NCI-H524 treated with DMSO at 0.1 percent for 48 hours (cell line): Measurements from ENCODE around the gene PICK1.
"Not testable (repeated sequence)": the region's sequence is repeated elsewhere in the genome, so short reads cannot be mapped to it uniquely, and the experiment has no call there.

Experiments used
- DNase-seq: peaks from one replicate; lab custom pipeline; 2025; lab: John Stamatoyannopoulos, UW

The PICK1 gene

GRCh38 chr22:38075105-38075825 is 18.1 kb downstream of the PICK1 start:
- no peak for DNase-seq

- DNase-seq = no peak
These were observed 18.8 kb downstream of the PICK1 start for GRCh38 chr22:38075961-38076360.

GRCh38 chr22:38077096-38077495 is 19.9 kb downstream of the PICK1 start:
- no peak for DNase-seq

- DNase-seq = no peak
These were observed 20.4 kb downstream of the PICK1 start for GRCh38 chr22:38077595-38077994.

GRCh38 chr22:38078046-38078840 is 21.0 kb downstream of the PICK1 start:
- DNase-seq = no peak

GRCh38 chr22:38079208-38079607 is 22.0 kb downstream of the PICK1 start:
- not testable (repeated sequence) for DNase-seq

- no peak for DNase-seq
These were observed 22.6 kb downstream of the PICK1 start for GRCh38 chr22:38079804-38080203.

GRCh38 chr22:38080474-38080849 is 23.3 kb downstream of the PICK1 start:
- DNase-seq = no peak

- no peak for DNase-seq
These were observed 23.8 kb downstream of the PICK1 start for GRCh38 chr22:38080850-38081635.

GRCh38 chr22:38081636-38081940 is 24.4 kb downstream of the PICK1 start:
- no peak for DNase-seq

- DNase-seq = no peak
These were observed 25.0 kb downstream of the PICK1 start for GRCh38 chr22:38081941-38082828.

GRCh38 chr22:38082986-38083710 is 25.9 kb downstream of the PICK1 start:
- no peak for DNase-seq

- no peak for DNase-seq
These were observed 26.9 kb downstream of the PICK1 start, which contains the start of gene SLC16A8 for GRCh38 chr22:38083931-38084631. Gene SLC16A8, minus strand, starts transcription at chr22:38084184. Its CDS starts 1,311 bp downstream, at chr22:38082873.

- no peak for DNase-seq
These were observed 27.9 kb downstream of the PICK1 start for GRCh38 chr22:38085056-38085455.

GRCh38 chr22:38085501-38085900 is 28.3 kb downstream of the PICK1 start:
- no peak for DNase-seq

GRCh38 chr22:38086001-38086845 is 29.0 kb downstream of the PICK1 start:
- DNase-seq = no peak

- DNase-seq = no peak
These were observed 29.7 kb downstream of the PICK1 start for GRCh38 chr22:38086942-38087341.

- DNase-seq = no peak
These were observed 30.7 kb downstream of the PICK1 start for GRCh38 chr22:38087855-38088254.
